HG03457 (cell line): Measurements from ENCODE around the gene SPAG9.
"Not testable (repeated sequence)": the region's sequence is repeated elsewhere in the genome, so short reads cannot be mapped to it uniquely, and the experiment has no call there.

Experiments
- ATAC-seq: cut with Tn5 transposase; IDR thresholded peaks from one replicate; pipeline ENCODE4 v1.9.1; 2021; ENCODE audit warnings: moderate number of reproducible peaks; ENCODE audit not compliant: unreplicated experiment

The SPAG9 gene

GRCh38 chr17:51144266-51145022 lies 23.8 kb upstream of the SPAG9 start:
- no peak for ATAC-seq

DNA sequence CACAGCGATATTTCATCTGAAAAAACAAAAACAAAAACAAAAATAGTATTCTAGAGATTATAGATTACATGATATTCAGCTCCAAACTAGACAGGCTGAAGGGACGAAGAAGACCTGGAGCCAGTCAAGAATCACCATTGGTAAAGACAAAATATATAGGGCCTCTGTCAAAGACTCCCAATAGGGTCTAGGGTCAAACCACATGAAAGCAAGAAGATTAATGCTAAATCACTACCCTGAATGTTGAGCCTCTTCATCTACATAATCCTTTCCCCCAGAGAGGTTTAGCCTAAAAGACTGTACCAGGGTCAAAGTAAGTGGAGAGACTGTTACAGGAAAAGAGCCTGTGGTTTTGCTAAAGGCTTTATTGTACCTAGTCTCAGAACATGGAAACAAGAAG lies 21.9 kb upstream of the SPAG9 start:
- no peak for ATAC-seq

DNA sequence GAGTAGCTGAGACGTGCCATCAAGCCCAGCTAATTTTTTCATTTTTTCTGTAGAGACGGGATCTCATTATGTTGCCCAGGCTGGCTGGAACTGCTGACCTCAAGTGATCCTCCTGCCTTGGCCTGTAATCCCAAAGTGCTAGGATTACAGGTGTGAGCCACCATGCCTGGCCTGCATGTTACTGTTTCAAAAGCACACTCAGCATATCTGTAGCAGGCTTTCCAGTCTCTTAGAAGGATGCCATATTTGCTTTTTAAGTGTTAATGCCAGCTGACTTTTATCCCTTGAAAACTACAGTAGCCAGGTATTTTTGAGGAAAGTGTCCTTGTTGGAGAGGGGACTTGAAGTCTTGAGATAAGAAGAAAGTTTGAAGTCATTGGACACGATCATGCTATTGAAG lies 15.3 kb upstream of the SPAG9 start:
- no peak for ATAC-seq

DNA sequence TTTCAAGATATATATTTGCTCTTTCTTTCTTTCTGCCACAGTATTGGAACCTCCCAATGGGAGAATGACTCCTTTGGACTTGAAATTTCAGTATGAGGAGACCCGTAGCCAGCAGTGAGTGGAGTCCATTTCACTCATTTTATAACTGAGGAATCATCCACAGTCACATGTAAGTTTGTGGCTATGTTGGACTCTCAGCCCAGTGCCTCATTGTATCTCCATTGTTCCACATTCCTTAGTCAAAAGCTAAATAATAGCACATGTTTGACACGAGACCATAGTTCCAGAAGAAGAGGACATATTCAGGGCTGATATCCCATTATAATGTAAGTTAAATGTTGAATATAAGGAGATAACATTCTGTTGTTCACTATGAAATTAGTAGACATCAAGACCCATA lies 12.7 kb upstream of the SPAG9 start:
- no peak for ATAC-seq

- no peak for ATAC-seq
Observed at GRCh38 chr17:51132964-51133319, 12.3 kb upstream of the SPAG9 start.

DNA sequence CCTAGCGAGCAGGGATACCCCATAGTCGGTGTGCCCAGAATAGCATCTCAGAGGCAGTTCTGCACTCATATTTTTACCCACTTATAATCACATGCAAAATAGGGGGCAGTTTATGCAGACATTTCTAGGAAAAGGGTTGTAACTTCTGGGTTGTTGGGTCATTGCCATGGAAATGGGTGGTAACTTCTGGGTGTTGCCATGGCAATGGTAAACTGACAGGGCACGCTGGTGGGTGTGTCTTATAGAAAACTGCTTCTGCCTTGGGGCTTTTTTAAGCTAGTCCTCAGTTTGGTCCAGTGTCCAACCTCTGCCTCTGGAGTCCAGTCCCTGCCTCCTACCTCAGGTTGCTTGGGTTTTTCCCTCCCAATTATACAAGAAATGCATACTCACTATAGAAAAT lies 7.4 kb upstream of the SPAG9 start:
- no peak for ATAC-seq

DNA sequence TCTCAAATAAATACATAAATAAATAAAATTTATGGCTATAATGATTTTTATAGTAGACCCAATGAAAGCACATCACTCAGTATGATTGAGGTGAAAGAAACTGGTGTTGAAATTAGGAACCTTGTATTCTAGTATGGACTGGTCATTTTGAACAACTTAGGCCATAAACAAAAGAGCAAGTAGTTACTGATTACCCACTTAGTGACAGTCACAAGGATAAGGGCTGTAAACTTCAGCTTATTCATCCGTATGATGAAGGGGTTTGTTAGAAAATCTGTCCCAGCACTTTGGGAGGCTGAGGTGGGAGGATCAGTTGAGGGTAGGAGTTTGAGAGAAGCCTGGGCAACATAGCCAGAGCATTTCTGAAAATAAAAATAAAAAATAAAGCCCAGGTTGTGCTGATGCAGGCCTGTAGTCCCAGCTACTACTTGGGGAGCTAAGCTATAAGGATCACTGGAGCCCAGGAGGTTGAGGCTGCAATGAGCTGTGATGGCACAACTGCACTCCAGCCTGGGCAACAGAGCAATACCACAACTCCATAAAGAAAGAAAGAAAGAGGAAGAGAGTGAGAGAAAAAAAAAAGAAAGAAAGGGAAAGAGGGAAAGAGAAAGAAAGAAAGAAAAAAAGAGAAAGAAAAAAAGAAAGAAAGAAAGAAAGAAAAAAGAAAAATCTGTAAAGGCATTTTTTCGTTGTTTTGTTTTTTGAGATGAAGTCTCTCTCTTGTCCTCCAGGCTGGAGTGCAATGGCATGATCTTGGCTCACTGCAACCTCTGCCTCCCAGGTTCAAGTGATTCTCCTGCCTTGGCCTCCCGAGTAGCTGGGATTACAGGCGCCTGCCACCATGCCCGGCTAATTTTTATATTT lies 4.2 kb upstream of the SPAG9 start:
- no peak for ATAC-seq

GRCh38 chr17:51122473-51123115 lies 1.9 kb upstream of the SPAG9 start:
- not testable (repeated sequence) for ATAC-seq

- ATAC-seq = peak; percentile 34
Observed at GRCh38 chr17:51121620-51122472, 1.2 kb upstream of the SPAG9 start.

GRCh38 chr17:51120357-51120738 lies 320 bp downstream of the SPAG9 start:
- no peak for ATAC-seq

- peak; percentile 16 for ATAC-seq
Observed at GRCh38 chr17:51119415-51120356, 982 bp downstream of the SPAG9 start.

DNA sequence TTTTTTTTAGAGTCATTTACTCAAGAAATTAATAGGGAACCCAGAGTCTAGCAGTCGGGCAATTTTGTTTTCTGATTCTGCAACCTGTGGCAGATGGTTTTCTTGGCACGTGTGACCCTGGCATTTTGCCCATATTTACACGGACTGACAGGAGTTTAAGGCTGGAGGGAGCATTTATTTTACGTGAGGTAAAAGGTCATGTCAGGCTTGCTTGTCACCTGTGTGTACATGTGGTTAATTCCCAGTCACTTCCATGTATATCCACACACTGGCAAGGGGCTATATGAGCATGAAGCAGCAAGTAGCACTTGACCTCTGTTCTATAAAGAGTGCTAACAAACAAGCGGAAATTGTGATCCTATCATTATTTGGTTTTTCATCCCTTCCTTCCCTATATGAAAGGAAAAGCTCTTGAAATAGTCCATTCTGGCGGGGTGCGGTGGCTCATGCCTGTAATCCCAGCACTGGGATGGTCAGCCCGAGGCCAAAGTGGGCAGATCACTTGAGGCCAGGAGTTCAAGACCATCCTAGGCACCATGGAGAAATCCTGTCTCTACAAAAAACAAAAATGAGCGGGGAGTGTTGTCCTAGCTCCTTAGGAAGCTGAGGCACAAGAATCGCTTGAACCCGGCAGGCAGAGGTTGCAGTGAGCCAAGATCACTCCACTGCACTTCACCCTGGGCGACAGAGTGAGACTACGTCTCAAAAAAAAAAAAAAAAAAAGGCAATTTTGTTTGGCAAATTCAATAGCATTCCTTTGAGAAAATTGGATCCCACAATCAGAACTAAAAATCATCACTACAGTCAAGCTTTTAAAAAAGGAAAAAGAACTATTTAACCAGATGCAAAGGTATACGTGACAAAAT lies 2.1 kb downstream of the SPAG9 start:
- ATAC-seq = no peak

DNA sequence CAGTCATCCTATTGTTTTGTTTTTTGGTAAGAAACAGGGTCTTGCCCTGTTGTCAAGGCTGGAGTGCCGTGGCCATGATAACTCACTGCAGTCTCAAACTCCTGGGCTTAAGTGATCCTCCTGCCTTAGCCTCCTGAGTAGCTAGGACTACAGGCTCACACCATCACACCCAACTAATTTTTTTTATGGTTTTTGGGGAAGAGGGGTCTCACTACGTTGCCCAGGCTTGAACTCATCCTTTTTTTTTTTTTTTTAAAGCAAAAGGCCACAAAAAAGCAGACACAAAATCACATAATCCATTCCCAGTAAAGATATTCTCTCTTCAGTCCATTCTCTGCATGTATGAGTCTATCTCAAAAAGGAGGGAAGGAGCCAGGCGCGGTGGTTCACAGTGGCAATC lies 5.5 kb downstream of the SPAG9 start:
- ATAC-seq = no peak

DNA sequence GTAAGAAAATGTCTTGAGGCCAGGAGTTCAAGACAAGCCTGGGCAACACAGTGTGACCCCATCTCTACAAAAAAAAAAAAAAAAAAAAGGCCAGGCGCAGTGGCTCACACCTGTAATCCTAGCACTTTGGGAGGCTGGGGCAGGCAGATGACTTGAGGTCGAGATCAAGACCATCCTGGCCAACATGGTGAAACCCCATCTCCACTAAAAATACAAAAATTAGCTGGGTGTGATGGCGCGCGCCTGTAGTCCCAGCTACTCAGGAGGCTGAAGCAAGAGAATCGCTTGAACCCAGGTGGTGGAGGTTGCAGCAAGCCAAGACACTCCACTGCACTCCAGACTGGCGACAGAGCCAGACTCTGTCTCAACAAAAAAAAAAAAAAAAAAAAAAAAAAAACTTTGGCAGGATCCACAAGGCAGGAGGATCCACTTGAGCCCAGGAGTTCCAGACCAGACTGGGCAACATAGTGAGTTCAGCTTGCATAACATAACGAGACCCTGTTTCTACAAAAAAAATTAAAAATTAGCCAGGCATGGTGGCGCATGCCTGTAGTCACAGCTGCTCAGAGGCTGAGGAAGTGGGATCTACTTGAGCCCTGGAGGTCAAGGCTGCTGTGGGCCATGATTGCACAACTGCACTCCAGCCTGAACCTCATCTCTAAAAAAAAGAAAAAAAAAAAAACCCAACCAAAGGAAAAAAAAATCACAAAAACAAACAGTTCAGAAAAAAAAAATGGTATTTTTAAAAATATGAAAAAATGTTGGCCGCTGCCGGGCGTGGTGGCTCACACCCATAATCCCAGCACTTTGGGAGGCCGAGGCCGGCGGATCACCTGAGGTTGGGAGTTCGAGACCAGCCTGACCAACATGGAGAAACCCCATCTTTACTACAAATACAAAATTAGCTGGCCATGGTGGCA lies 8.1 kb downstream of the SPAG9 start:
- ATAC-seq = not testable (repeated sequence)

GRCh38 chr17:51107778-51108177 lies 12.9 kb downstream of the SPAG9 start:
- ATAC-seq = no peak

DNA sequence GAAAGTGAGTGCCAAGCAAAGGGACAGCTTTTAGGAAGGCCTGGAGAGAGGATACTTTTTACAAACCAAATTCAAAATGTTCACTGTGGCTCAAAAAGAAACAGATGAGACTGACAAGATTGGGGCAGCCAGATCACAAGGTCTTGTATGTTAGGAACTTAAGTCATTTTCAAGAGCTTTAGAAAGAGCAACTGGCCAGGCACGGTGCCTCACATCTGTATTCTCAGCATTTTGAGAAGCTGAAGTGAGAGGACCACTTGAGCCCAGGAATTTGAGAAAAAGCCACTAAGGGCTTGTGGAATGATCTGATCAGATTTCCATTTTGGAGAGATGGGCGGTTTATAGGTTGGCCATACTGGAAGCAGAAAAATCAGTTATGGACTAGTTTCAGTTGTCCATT lies 17.2 kb downstream of the SPAG9 start:
- no peak for ATAC-seq

GRCh38 chr17:51103050-51103449 lies 17.6 kb downstream of the SPAG9 start:
- ATAC-seq = no peak
